ENCODE data around the gene NAT9.

DNA sequence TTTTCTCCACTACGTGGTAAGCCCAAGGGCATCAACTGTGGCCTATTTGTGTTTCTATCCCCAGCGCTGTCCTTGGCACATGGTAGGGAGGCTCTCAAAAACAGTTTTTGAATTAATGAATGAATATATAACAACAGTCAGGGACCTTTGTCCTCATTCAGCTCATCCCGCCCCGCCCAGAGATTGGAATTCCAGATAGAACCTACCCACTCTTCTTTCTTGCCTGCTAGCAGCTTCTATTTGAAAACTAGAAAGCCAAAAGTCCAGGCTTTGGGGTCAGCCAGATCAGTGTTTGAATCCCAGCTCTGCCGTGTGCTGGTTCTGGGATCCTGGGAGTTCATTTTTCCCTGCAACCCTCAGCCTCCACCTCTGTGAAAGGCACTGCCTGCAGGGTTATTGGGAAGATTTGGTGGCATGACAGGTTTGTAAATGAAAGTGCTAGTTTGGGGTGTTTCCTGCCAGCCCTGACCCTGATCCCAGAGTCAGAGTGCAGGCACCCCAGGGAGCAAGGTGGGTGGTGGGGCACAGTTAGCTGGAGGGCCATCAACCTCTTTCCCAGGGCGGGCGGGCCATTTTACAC is 23.2 kb downstream of the NAT9 start:
- TF ChIP-seq CTCF (IDR thresholded peaks at IDR 0.05): no peak
- TF ChIP-seq POLR2A (IDR thresholded peaks at IDR 0.05): no peak
